Activated CD4-positive, CD25-positive, alpha-beta regulatory T cell treated with anti-CD3 and anti-CD28 coated beads, Interleukin-2, amount 50 U/mL, for 24 hours (primary cell): ENCODE measurements around the gene ACAA1.

Experiments used
- ATAC-seq, 2 donors: fragments of 150-1000 bp; cut with Tn5 transposase; one replicate each; pipeline ENCODE4 v1.10.0; 2021; ENCODE audit warnings: mild to moderate bottlenecking in 1 of 2, moderate library complexity in 1 of 2

The ACAA1 gene

GRCh38 chr3:38133557-38134405, 3.1 kb downstream of the ACAA1 start:
- no peak for ATAC-seq

GRCh38 chr3:38133209-38133556, 3.7 kb downstream of the ACAA1 start:
- no peak for ATAC-seq

GRCh38 chr3:38131621-38132369, 5.1 kb downstream of the ACAA1 start:
- ATAC-seq: no peak

GRCh38 chr3:38130631-38131065, 6.3 kb downstream of the ACAA1 start:
- no peak for ATAC-seq

- ATAC-seq: no peak
Observed at GRCh38 chr3:38129058-38129457, 7.9 kb downstream of the ACAA1 start.

- no peak for ATAC-seq
Observed at GRCh38 chr3:38128303-38128655, 8.6 kb downstream of the ACAA1 start.

GRCh38 chr3:38127611-38128302, 9.2 kb downstream of the ACAA1 start:
- ATAC-seq: no peak

- no peak for ATAC-seq
Observed at GRCh38 chr3:38126121-38126892, 10.6 kb downstream of the ACAA1 start.

- ATAC-seq: no peak
Observed at GRCh38 chr3:38125305-38126120, 11.4 kb downstream of the ACAA1 start.

GRCh38 chr3:38124324-38125122, 12.4 kb downstream of the ACAA1 start:
- no peak for ATAC-seq

GRCh38 chr3:38122712-38123290, 14.1 kb downstream of the ACAA1 start:
- ATAC-seq: no peak

- no peak for ATAC-seq
Observed at GRCh38 chr3:38121832-38122461, 15.0 kb downstream of the ACAA1 start.

GRCh38 chr3:38121451-38121831, 15.5 kb downstream of the ACAA1 start:
- ATAC-seq: no peak

- no peak for ATAC-seq
Observed at GRCh38 chr3:38120693-38121450, 16.1 kb downstream of the ACAA1 start.

- ATAC-seq: no peak
Observed at GRCh38 chr3:38119821-38120692, 16.9 kb downstream of the ACAA1 start.

GRCh38 chr3:38119248-38119544, 17.7 kb downstream of the ACAA1 start:
- ATAC-seq: no peak

- no peak for ATAC-seq
Observed at GRCh38 chr3:38118421-38119247, 18.3 kb downstream of the ACAA1 start.
